Sigmoid colon (tissue), 4 donors: ENCODE results near the gene RUNDC1.
"Not testable (repeated sequence)": the region's sequence is repeated elsewhere in the genome, so short reads cannot be mapped to it uniquely, and the experiment has no call there.

ENCODE experiments used
- EP300 ChIP-seq, 4 donors: sonication (generic); formaldehyde crosslinking; IDR thresholded peaks; one replicate each; pipeline ENCODE4 v1.6.1; 2017; ENCODE audit warnings: antibody characterized with exemption in 4 of 4
- POLR2AphosphoS5 ChIP-seq, 4 donors: sonication (generic); formaldehyde crosslinking; IDR thresholded peaks; one replicate each; pipeline ENCODE4 v1.6.1; 2017; ENCODE audit warnings: antibody characterized with exemption in 4 of 4
- TF ChIP-seq, protein P1 (sequence below), 4 experiments: fragments of 450-650 bp in 3 of 4; fragments of 200-600 bp in 1 of 4; IDR thresholded peaks; one replicate each; pipeline ENCODE4 v1.5.1; 2016 to 2019; ENCODE audit warnings: antibody characterized with exemption in 4 of 4, mild to moderate bottlenecking in 3 of 4, moderate library complexity in 2 of 4

DNA sequence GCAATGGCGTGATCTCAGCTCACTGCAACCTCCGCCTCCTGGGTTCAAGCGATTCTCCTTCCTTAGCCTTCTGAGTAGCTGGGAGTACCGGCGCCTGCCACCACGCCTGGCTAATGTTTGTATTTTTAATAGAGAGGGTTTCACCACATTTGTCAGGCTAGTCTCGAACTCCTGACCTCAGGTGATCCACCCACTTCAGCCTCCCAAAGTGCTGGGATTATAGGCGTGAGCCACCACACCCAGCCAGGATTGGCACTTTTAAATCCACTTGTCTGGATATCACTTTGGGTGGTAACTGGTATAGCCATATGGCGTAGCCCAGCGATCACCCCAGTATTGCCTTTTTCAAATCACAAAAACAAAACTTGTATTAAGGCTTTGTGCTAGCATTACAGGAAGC lies 13.5 kb downstream of the RUNDC1 start:
- TF ChIP-seq, protein P1, sequence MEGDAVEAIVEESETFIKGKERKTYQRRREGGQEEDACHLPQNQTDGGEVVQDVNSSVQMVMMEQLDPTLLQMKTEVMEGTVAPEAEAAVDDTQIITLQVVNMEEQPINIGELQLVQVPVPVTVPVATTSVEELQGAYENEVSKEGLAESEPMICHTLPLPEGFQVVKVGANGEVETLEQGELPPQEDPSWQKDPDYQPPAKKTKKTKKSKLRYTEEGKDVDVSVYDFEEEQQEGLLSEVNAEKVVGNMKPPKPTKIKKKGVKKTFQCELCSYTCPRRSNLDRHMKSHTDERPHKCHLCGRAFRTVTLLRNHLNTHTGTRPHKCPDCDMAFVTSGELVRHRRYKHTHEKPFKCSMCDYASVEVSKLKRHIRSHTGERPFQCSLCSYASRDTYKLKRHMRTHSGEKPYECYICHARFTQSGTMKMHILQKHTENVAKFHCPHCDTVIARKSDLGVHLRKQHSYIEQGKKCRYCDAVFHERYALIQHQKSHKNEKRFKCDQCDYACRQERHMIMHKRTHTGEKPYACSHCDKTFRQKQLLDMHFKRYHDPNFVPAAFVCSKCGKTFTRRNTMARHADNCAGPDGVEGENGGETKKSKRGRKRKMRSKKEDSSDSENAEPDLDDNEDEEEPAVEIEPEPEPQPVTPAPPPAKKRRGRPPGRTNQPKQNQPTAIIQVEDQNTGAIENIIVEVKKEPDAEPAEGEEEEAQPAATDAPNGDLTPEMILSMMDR (IDR thresholded peaks at IDR 0.05): not testable (repeated sequence)
- TF ChIP-seq POLR2AphosphoS5, EP300 (IDR thresholded peaks at IDR 0.05): not testable (repeated sequence)
